ENCODE measurements around the gene PAK1.

PAK1 gene

GRCh38 chr11:77431813-77432212, 42.1 kb downstream of the PAK1 start:
- no peak for DNase-seq

GRCh38 chr11:77428598-77428997, 45.3 kb downstream of the PAK1 start:
- no peak for DNase-seq

DNA sequence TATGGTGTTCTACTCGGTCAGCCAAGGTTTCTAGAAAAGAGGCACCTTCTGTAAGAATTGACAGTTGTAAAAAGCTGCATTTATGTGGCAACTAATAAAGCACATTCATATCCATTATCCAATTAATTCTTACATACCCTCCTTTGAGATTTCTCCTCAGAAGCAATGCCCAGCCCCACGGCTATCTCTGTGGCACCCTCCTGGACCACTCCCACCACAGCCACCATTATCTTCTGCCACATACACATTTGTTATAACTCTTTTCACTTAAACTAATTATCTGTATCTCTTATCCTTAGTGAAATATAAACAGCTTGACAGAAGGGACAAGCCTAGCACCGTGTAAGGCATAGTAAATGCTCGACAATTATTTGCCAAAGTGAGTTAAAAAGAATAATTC, 48.5 kb downstream of the PAK1 start:
- no peak for DNase-seq

- no peak for DNase-seq
Observed at GRCh38 chr11:77424644-77425043, 49.2 kb downstream of the PAK1 start.

DNA sequence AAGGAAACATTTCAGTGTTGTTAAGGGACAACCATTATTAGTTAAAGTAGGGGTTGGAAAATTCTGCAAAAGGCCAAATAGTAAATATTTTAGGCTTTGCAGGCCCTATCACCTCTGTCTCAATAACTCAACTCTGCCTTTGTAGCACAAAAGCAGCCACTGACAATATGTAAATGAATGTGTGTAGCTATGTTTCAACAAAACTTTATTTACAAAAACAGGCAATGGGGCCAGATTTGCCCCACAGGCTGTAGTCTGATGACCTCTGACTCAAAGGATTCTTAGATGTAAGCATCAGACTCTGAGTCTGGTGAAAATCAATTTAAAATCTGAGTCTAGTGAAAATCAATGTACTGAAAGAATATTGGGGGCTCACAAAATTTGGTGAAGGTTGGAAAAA, 50.3 kb downstream of the PAK1 start:
- DNase-seq: no peak

DNA sequence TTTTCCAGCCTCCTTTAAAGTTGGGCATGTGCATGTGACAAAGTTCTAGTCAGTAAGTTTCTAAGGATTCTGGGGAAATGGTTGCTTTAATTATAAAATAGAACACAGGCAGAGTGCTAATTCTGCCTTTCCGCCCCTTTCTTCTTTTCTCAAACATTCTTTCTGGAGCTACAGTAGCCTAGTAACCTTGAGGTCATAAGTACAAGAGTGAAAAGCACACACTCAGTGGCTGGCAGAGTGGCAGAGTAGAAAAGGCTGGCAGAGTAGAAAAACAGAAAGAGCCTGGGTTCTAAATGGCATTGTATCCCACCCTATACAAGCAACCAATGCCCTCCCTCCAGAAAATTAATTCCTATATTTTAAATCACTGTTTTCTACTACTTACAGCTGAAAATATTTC, 51.2 kb downstream of the PAK1 start:
- no peak for DNase-seq

- DNase-seq: no peak
Observed at GRCh38 chr11:77421041-77421723, 52.7 kb downstream of the PAK1 start.

GRCh38 chr11:77418971-77419597, 54.8 kb downstream of the PAK1 start:
- no peak for DNase-seq

- DNase-seq: no peak
Observed at GRCh38 chr11:77418155-77418970, 55.5 kb downstream of the PAK1 start.

DNA sequence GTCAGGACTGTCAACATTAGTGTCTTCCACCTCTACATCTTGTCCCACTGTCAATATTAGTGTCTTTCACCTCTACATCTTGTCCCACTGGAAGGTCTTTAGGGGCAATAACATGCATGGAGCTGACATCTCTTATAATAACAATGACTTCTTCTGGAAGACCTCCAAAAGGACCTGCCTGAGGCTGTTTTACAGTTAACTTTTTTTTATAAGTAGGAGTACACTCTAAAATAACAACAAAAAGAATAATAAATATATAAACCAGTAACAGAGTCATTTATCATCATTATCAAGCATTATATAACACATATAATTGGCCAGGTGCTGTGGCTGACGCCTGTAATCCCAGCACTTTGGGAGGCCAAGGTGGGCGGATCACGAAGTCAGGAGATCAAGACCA, 57.5 kb downstream of the PAK1 start:
- DNase-seq: no peak

DNA sequence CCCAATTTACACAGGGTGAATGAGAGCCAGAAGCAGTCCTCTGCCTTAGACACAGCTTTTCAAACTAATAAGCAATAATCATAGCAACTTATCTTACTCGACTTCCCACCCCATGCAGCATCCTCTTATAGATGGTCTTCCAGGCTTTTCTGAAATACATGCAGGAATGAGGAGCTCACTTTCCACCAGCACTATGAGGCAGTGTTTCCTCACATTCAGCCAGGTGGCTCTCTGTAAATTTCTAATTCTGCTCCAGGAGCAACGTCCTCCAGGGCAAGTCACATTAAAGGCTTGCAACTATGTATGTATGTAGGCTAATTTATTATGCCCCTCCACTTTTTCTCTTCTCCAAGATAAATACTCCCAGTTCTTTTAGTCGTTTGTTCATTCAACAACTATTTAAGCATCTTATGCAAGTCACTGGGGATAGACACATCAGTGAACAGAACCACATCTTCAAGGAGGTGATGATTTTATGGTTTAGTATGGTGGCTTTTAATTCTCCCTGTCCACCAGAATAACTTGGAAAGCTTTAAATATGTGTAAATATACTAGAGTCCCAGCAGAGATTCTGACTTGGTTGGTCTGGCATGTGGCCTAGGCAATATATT, 59.9 kb downstream of the PAK1 start:
- no peak for DNase-seq

- no peak for DNase-seq
Observed at GRCh38 chr11:77412814-77413213, 61.1 kb downstream of the PAK1 start.

GRCh38 chr11:77411717-77412441, 62.0 kb downstream of the PAK1 start:
- peak; percentile 77 to 81 for DNase-seq

- peak; percentile 10 to 21 for DNase-seq
Observed at GRCh38 chr11:77411137-77411707, 62.7 kb downstream of the PAK1 start.

DNA sequence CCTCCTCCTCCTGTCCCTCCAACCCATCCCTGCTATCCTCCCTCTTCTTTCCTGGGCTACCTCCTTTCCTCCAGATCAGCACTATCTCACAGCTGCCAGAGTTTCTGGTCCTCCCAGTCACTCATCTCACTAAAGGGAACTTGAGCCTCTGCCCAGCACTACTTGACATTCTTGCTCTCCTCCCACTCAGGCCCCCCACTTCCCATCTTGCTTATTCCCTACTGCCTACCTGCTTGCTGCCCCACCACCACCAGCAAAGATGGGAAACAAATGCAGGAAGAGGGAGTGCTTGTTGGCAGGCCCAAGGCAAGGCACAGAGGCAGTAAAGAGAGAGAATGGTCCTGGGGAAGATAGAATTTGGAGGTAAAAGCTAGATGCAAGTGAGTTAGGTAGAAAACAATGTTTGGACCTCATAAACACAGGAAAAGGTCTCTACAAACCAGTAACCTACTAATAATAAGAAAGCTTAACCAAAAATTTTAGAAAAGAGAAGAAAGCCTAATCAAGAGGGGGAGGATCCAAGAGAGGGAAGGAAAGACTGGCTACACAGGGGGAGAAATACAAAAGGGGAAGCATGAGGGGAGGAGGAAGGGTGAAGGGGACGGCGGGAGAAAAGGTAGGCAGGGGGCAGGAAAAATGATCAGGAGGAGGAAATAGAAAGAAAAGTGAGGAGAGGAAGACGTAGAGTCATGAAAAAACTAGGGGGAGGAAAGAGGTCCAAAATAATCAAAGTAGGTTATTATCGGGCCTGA, 63.6 kb downstream of the PAK1 start:
- DNase-seq: no peak

GRCh38 chr11:77409046-77409445, 64.8 kb downstream of the PAK1 start:
- DNase-seq: no peak

GRCh38 chr11:77407613-77408012, 66.3 kb downstream of the PAK1 start:
- no peak for DNase-seq

DNA sequence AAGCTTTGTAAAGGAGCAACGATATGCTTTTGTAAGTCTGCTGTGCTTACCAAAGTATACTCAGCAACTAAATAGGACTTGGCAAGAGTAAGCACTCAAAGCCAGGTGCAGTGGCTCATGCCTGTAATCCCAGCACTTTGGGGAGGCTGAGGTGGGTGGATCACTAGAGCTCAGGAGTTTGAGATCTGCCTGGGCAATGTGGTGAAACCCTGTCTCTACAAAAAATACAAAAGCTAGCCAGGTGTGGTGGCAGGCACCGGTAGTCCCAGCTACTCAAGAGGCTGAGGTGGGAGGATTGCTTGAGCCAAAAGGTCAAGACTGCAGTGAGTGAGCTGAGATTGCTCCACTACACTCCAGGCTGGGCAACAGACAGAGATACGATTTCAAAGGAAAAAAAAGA, 67.5 kb downstream of the PAK1 start:
- no peak for DNase-seq

DNA sequence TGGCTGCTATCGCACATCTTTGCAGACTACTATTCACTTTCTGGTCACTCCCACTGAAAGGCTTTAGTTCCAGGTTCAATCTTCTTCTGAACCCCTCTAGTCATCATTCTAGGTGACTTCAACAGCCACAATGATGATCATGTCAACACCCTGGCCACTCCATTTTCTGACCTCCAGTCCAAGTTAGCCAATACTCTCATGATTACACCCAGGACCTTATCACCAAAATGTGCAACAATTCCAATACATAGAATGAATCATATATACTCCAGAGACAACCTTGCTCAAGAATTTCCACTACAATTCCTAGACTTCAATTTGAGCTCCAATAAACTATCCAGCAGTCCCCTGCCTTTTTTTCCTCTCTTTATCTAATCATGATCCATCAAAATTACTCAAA, 70.7 kb downstream of the PAK1 start:
- no peak for DNase-seq

GRCh38 chr11:77402218-77402556, 71.7 kb downstream of the PAK1 start:
- no peak for DNase-seq

- no peak for DNase-seq
Observed at GRCh38 chr11:77401486-77402217, 72.2 kb downstream of the PAK1 start.
